KMS-11 (cell line): ENCODE results near the gene AZGP1.

Experiments
- H2AFZ ChIP-seq: fragments of 200-600 bp; sonication (generic); 2 replicates; pipeline ENCODE4 v1.6.1; 2016; ENCODE audit warnings: antibody characterized with exemption, mixed run types, low read depth
- H3K27ac ChIP-seq: fragments of 200-600 bp; sonication (generic); 2 replicates; pipeline ENCODE4 v1.6.1; 2016; ENCODE audit warnings: mild to moderate bottlenecking, mixed run types
- H3K27me3 ChIP-seq: fragments of 200-600 bp; sonication (generic); 2 replicates; pipeline ENCODE4 v1.6.1; 2017; ENCODE audit warnings: mild to moderate bottlenecking, low read depth, mixed run types, moderate library complexity; ENCODE audit not compliant: insufficient read depth
- H3K36me3 ChIP-seq: fragments of 200-600 bp; sonication (generic); 2 replicates; pipeline ENCODE4 v1.6.1; 2017; ENCODE audit warnings: mild to moderate bottlenecking, mixed run types; ENCODE audit not compliant: insufficient read depth
- H3K4me1 ChIP-seq: fragments of 200-600 bp; sonication (generic); 2 replicates; pipeline ENCODE4 v1.6.1; 2016; ENCODE audit warnings: mild to moderate bottlenecking, low read depth, mixed run types; ENCODE audit not compliant: poor library complexity, severe bottlenecking
- H3K4me2 ChIP-seq: fragments of 200-600 bp; sonication (generic); 2 replicates; pipeline ENCODE4 v1.7.0; 2016; ENCODE audit warnings: mild to moderate bottlenecking, mixed run types
- H3K4me3 ChIP-seq: fragments of 200-600 bp; sonication (generic); IDR thresholded peaks from 2 replicates; pipeline ENCODE4 v1.6.1; 2017; ENCODE audit warnings: low read depth, low read length, mixed read lengths; ENCODE audit not compliant: insufficient read depth
- H3K79me2 ChIP-seq: fragments of 200-600 bp; sonication (generic); 2 replicates; pipeline ENCODE4 v1.6.1; 2016; ENCODE audit warnings: low read depth, mixed run types; ENCODE audit not compliant: insufficient read depth
- H3K9ac ChIP-seq: fragments of 200-600 bp; sonication (generic); 2 replicates; pipeline ENCODE4 v1.6.1; 2016; ENCODE audit warnings: mild to moderate bottlenecking, mixed run types
- H4K20me1 ChIP-seq: fragments of 200-600 bp; sonication (generic); 2 replicates; pipeline ENCODE4 v1.6.1; 2016; ENCODE audit warnings: mild to moderate bottlenecking, mixed run types; ENCODE audit not compliant: insufficient read depth
- CTCF ChIP-seq: fragments of 200-600 bp; sonication (generic); conservative IDR thresholded peaks from 2 replicates; pipeline ENCODE4 v1.6.1; 2017; ENCODE audit warnings: low read depth, mild to moderate bottlenecking, antibody characterized with exemption, low read length, moderate library complexity, mixed read lengths

AZGP1 gene

DNA sequence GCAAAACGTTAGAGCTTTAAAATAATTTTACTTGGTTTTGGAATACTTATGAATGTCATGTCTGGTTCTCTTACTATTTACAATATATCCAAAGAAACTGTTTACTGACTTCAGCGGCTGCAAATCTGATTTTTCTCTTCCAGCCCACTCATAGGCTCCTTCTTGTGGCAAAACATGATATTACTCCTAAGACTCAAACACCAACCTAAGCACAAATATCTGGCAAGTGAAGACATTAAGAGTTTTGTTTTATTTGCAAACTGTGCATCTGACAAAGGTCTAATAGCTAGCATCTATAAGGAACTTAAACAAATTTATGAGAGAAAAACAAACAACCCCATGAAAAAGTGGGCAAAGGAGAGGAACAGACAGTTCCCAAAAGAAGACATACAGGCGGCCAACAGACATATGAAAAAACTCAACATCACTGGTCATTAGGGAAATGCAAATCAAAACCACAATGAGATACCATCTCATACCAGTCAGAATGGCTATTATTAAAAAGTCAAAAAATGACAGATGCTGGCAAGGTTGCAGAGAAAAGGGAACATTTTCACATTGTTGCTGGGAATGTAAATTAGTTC lies 26.1 kb downstream of the AZGP1 start:
- H3K4me3 ChIP-seq = no peak overlapping the region
- H4K20me1 ChIP-seq = no peaks in the 10 kb centered on the region
- H3K27ac ChIP-seq = no peak overlapping the region
- no peaks in the 10 kb centered on the region for H3K27me3 ChIP-seq
- no peaks in the 10 kb centered on the region for H3K79me2 ChIP-seq
- no peak overlapping the region for H2AFZ ChIP-seq
- peaks cover 4% of the 10 kb centered on the region for H3K4me1 ChIP-seq
- no peaks in the 10 kb centered on the region for H3K36me3 ChIP-seq
- TF ChIP-seq CTCF = peak; percentile 45
- no peak overlapping the region for H3K4me2 ChIP-seq
- no peak overlapping the region for H3K9ac ChIP-seq

- Histone ChIP-seq H3K79me2 (no peaks in the 10 kb centered on the region), H3K4me1 (no peaks in the 10 kb centered on the region), H3K9ac (no peak overlapping the region), H3K27me3 (no peaks in the 10 kb centered on the region), H3K4me3 (no peak overlapping the region), H3K4me2 (no peak overlapping the region), H3K27ac (no peak overlapping the region), H3K36me3 (no peaks in the 10 kb centered on the region), H2AFZ (no peak overlapping the region), H4K20me1 (no peaks in the 10 kb centered on the region)
- TF ChIP-seq CTCF = no peak
Measured at GRCh38 chr7:99947608-99948007, 28.2 kb downstream of the AZGP1 start.

DNA sequence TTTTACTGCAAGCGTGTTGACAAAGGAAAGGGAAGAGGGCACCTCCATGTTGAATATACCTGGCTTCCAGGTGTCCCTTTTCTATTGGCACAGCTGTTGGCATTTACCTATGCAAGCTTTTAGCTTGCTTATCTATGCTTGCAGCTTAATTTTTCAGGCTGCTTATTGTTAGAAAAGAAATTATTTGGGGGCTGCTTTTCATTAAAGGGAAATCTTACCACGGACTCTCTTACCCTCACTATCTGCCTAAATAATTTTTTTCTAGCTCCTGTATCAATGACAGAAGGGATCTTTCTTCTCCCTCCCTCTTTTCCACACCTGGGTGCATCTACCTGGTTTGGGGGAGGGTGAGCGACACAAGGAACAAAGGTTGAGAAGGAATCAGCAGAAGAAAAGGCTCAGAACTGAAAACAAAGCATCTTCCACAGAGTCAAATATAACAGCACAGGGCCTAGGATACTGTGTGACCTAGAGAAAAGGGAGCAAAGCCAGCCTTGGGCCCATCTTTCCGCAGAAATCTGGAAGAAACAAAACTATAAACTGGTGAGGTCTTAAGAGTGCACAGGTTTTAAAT lies 31.2 kb downstream of the AZGP1 start:
- H3K4me2 ChIP-seq = no peak overlapping the region
- no peak for TF ChIP-seq CTCF
- H3K79me2 ChIP-seq = no peaks in the 10 kb centered on the region
- H3K4me1 ChIP-seq = no peaks in the 10 kb centered on the region
- no peak overlapping the region for H3K27ac ChIP-seq
- H2AFZ ChIP-seq = no peak overlapping the region
- H3K4me3 ChIP-seq = no peak overlapping the region
- no peaks in the 10 kb centered on the region for H3K36me3 ChIP-seq
- H4K20me1 ChIP-seq = no peaks in the 10 kb centered on the region
- no peak overlapping the region for H3K9ac ChIP-seq
- H3K27me3 ChIP-seq = no peaks in the 10 kb centered on the region

- Histone ChIP-seq H3K27ac (no peak overlapping the region), H3K36me3 (no peaks in the 10 kb centered on the region), H3K4me3 (no peak overlapping the region), H3K79me2 (no peaks in the 10 kb centered on the region), H3K4me1 (no peaks in the 10 kb centered on the region), H3K9ac (no peak overlapping the region), H3K27me3 (no peaks in the 10 kb centered on the region), H3K4me2 (no peak overlapping the region), H2AFZ (no peak overlapping the region), H4K20me1 (no peaks in the 10 kb centered on the region)
- no peak for TF ChIP-seq CTCF
Measured at GRCh38 chr7:99943641-99944496, 32.0 kb downstream of the AZGP1 start.
